GM15510 (cell line): ENCODE measurements around the gene SAYSD1.

Experiments
- POLR2A ChIP-seq: IDR thresholded peaks from 3 replicates; pipeline ENCODE4 v1.6.1; 2011; ENCODE audit warnings: borderline replicate concordance; ENCODE audit not compliant: insufficient read length; ENCODE audit errors: extremely low read depth

Gene SAYSD1

GRCh38 chr6:39124114-39124513 is 9.1 kb upstream of the SAYSD1 start:
- TF ChIP-seq POLR2A = no peak

- no peak for TF ChIP-seq POLR2A
These were observed 3.9 kb upstream of the SAYSD1 start for GRCh38 chr6:39118921-39119320.

- TF ChIP-seq POLR2A = no peak
These were observed 640 bp downstream of the SAYSD1 start for GRCh38 chr6:39114388-39114703.

GRCh38 chr6:39113788-39114187 is 1.2 kb downstream of the SAYSD1 start:
- no peak for TF ChIP-seq POLR2A

- TF ChIP-seq POLR2A = no peak
These were observed 3.7 kb downstream of the SAYSD1 start for GRCh38 chr6:39111280-39111679.

- TF ChIP-seq POLR2A = no peak
These were observed 6.7 kb downstream of the SAYSD1 start for GRCh38 chr6:39108041-39108839.

GRCh38 chr6:39107641-39108040 is 7.3 kb downstream of the SAYSD1 start:
- TF ChIP-seq POLR2A = no peak

- TF ChIP-seq POLR2A = no peak
These were observed 8.0 kb downstream of the SAYSD1 start for GRCh38 chr6:39107034-39107433.

- no peak for TF ChIP-seq POLR2A
These were observed 10.5 kb downstream of the SAYSD1 start for GRCh38 chr6:39104528-39104927.

GRCh38 chr6:39102821-39103136 is 12.2 kb downstream of the SAYSD1 start:
- no peak for TF ChIP-seq POLR2A

GRCh38 chr6:39102071-39102820 is 12.7 kb downstream of the SAYSD1 start:
- no peak for TF ChIP-seq POLR2A

- no peak for TF ChIP-seq POLR2A
These were observed 14.6 kb downstream of the SAYSD1 start for GRCh38 chr6:39100358-39100757.

GRCh38 chr6:39095578-39095977 is 19.4 kb downstream of the SAYSD1 start:
- no peak for TF ChIP-seq POLR2A

GRCh38 chr6:39093149-39093708 is 21.8 kb downstream of the SAYSD1 start:
- TF ChIP-seq POLR2A = no peak

- no peak for TF ChIP-seq POLR2A
These were observed 22.9 kb downstream of the SAYSD1 start for GRCh38 chr6:39092124-39092523.

GRCh38 chr6:39091220-39091619 is 23.8 kb downstream of the SAYSD1 start:
- no peak for TF ChIP-seq POLR2A
